SK-N-SH (cell line): ENCODE results near the gene WIPF2. TPM values are rescaled to one million over a fixed set of nuclear protein-coding genes. Genes with fewer than 3 reads are reported as not detected.

Experiments
- CTCF ChIA-PET: fragments of 300-600, 350-600 bp; formaldehyde crosslinking; extraction: SDS; loops from one replicate; lab custom pipeline; 2021; lab: Yijun Ruan, JAX
- POLR2A ChIA-PET: fragments of 350-600 bp; sonication (Branson Sonifier 250); formaldehyde crosslinking; extraction: SDS; loops from one replicate; lab custom pipeline; 2020; ENCODE audit warnings: antibody characterized with exemption, inconsistent platforms; lab: Yijun Ruan, JAX
- DNase-seq: peaks from one replicate; pipeline ENCODE4 v3.0.0; 2012
- H2AFZ ChIP-seq: fragments of 200-600 bp; sonication (generic); 2 replicates; pipeline ENCODE4 v1.8.1; 2016; ENCODE audit warnings: antibody characterized with exemption, mild to moderate bottlenecking, low read depth
- H3F3A ChIP-seq: fragments of 200-600 bp; sonication (generic); replicated peaks from 2 replicates; pipeline ENCODE3; 2016; ENCODE audit warnings: antibody characterized with exemption, mild to moderate bottlenecking; ENCODE audit not compliant: insufficient read depth
- H3K27ac ChIP-seq, 2 experiments: fragments of 200-500 bp in 1 of 2; fragments of 200-600 bp in 1 of 2; sonication (Bioruptor generic) in 1 of 2; sonication (generic), shearing (Covaris generic) in 1 of 2; 2 replicates each; pipeline versions ENCODE4 v1.5.1 to v1.6.1; 2014 to 2016; ENCODE audit warnings: low read depth in 2 of 2, inconsistent platforms in 1 of 2, low read length in 1 of 2, mild to moderate bottlenecking in 1 of 2, mixed read lengths in 1 of 2
- H3K27me3 ChIP-seq: fragments of 200-600 bp; sonication (generic), shearing (Covaris generic); 2 replicates; pipeline ENCODE4 v1.6.1; 2016; ENCODE audit warnings: mixed run types; ENCODE audit not compliant: insufficient read depth
- H3K36me3 ChIP-seq, 2 experiments: fragments of 200-500 bp in 1 of 2; fragments of 200-600 bp in 1 of 2; sonication (Bioruptor generic) in 1 of 2; sonication (generic) in 1 of 2; replicated peaks in 1 of 2; 2 replicates each; pipeline versions ENCODE3 to v1.5.1; 2014 to 2016; ENCODE audit warnings: low read length in 1 of 2, mild to moderate bottlenecking in 1 of 2; ENCODE audit not compliant: insufficient read depth in 2 of 2, control insufficient read depth in 1 of 2
- H3K4me1 ChIP-seq, 2 experiments: fragments of 200-500 bp in 1 of 2; fragments of 200-600 bp in 1 of 2; sonication (Bioruptor generic) in 1 of 2; sonication (generic), shearing (Covaris generic) in 1 of 2; 2 replicates each; pipeline versions ENCODE4 v1.5.1 to v1.6.1; 2014 to 2016; ENCODE audit warnings: low read depth in 1 of 2, low read length in 1 of 2, mixed run types in 1 of 2; ENCODE audit not compliant: insufficient read depth in 2 of 2, control insufficient read depth in 1 of 2
- H3K4me2 ChIP-seq: fragments of 200-600 bp; sonication (generic), shearing (Covaris generic); 2 replicates; pipeline ENCODE4 v1.6.1; 2017; ENCODE audit warnings: mixed run types
- H3K4me3 ChIP-seq, 2 experiments: fragments of 200-500 bp in 1 of 2; fragments of 200-600 bp in 1 of 2; sonication (Bioruptor generic) in 1 of 2; sonication (generic), shearing (Covaris generic) in 1 of 2; 2 replicates each; pipeline versions ENCODE4 v1.5.1 to v1.8.1; 2014 to 2016; ENCODE audit warnings: low read depth in 2 of 2, inconsistent platforms in 1 of 2, low read length in 1 of 2, mild to moderate bottlenecking in 1 of 2, mixed read lengths in 1 of 2, moderate library complexity in 1 of 2
- H3K79me2 ChIP-seq: fragments of 200-600 bp; sonication (generic); 2 replicates; pipeline ENCODE4 v1.8.1; 2017; ENCODE audit warnings: mild to moderate bottlenecking; ENCODE audit not compliant: insufficient read depth
- H3K9ac ChIP-seq: fragments of 200-600 bp; sonication (generic); 2 replicates; pipeline ENCODE4 v1.6.1; 2017; ENCODE audit warnings: mixed run types
- H3K9me2 ChIP-seq: fragments of 200-600 bp; sonication (generic); 2 replicates; pipeline ENCODE4 v1.6.1; 2017; ENCODE audit warnings: mixed run types
- H3K9me3 ChIP-seq: fragments of 200-600 bp; sonication (generic); 2 replicates; pipeline ENCODE4 v1.6.1; 2017; ENCODE audit warnings: mixed run types, mild to moderate bottlenecking, moderate library complexity
- H4K20me1 ChIP-seq: fragments of 200-600 bp; sonication (generic); 2 replicates; pipeline ENCODE4 v1.6.1; 2017; ENCODE audit warnings: mild to moderate bottlenecking, mixed run types; ENCODE audit not compliant: insufficient read depth
- ELF1 ChIP-seq: IDR thresholded peaks from 2 replicates; pipeline ENCODE4 v1.4.0; 2012
- EZH2phosphoT487 ChIP-seq: fragments of 200-600 bp; sonication (generic); IDR thresholded peaks from 2 replicates; pipeline ENCODE4 v1.6.1; 2017; ENCODE audit warnings: low read depth, mixed run types, mild to moderate bottlenecking, antibody characterized with exemption, moderate library complexity, borderline replicate concordance
- FOSL2 ChIP-seq: IDR thresholded peaks from 2 replicates; pipeline ENCODE4 v1.4.0; 2012; ENCODE audit warnings: low read depth, mild to moderate bottlenecking, moderate library complexity, borderline replicate concordance
- FOXJ3 ChIP-seq: sonication (generic); formaldehyde crosslinking; IDR thresholded peaks from 2 replicates; pipeline ENCODE4 v1.5.1; 2020; ENCODE audit warnings: mild to moderate bottlenecking, missing genetic modification reagents
- JUND ChIP-seq: IDR thresholded peaks from 2 replicates; pipeline ENCODE4 v1.4.0; 2012
- MEF2A ChIP-seq: IDR thresholded peaks from 2 replicates; pipeline ENCODE4 v1.4.0; 2012; ENCODE audit warnings: low read depth, borderline replicate concordance
- RAD21 ChIP-seq: IDR thresholded peaks from 2 replicates; pipeline ENCODE4 v1.6.1; 2012; ENCODE audit warnings: mild to moderate bottlenecking, low read length
- RFX5 ChIP-seq: IDR thresholded peaks from 2 replicates; pipeline ENCODE4 v1.6.1; 2012; ENCODE audit warnings: mild to moderate bottlenecking, improper control_type of control experiment, low read length
- SMC3 ChIP-seq: IDR thresholded peaks from 2 replicates; pipeline ENCODE4 v1.6.1; 2012; ENCODE audit warnings: low read depth, low read length, improper control_type of control experiment
- TCF12 ChIP-seq: IDR thresholded peaks from 2 replicates; pipeline ENCODE4 v1.4.0; 2012
- USF2 ChIP-seq: fragments of 150-350 bp; IDR thresholded peaks from 2 replicates; pipeline ENCODE4 v1.6.1; 2017; ENCODE audit warnings: antibody characterized with exemption, low read length, low read depth, borderline replicate concordance
- YY1 ChIP-seq: IDR thresholded peaks from 2 replicates; pipeline ENCODE4 v1.4.0; 2012; ENCODE audit warnings: low read depth, mild to moderate bottlenecking
- ZBTB33 ChIP-seq: IDR thresholded peaks from 2 replicates; pipeline ENCODE4 v1.4.0; 2012; ENCODE audit warnings: low read depth, borderline replicate concordance
- WGBS: methylation state at CpG from one replicate; pipeline ENCODE4 v1.1.6; 2017; ENCODE audit warnings: low lambda C conversion rate; 5-methylcytosine and 5-hydroxymethylcytosine counted together
- polyA plus RNA-seq, 3 experiments: library from polyadenylated mRNA; depleted of rRNA; stranded (reverse); fragments of >200 nt; gene quantifications; 2 replicates each; pipeline ENCODE4 v1.2.3, GENCODE V29; 2012

The WIPF2 gene
- polyA plus RNA-seq, 1 of the 3 experiments (the other 2 are of a cell fraction) = 6.8 TPM

GRCh38 chr17:40178660-40179059 lies 40.4 kb upstream of the WIPF2 start:
- H4K20me1 ChIP-seq = no peaks in the 10 kb centered on the region
- H3K4me3 ChIP-seq = no peak overlapping the region; a peak in 1 of 4 replicates
- peaks cover 20% of the 10 kb centered on the region for H3F3A ChIP-seq
- H3K27ac ChIP-seq = no peak overlapping the region
- TF ChIP-seq SMC3 (no peak), MEF2A (no peak), JUND (no peak), FOSL2 (no peak), YY1 (no peak), RAD21 (no peak), RFX5 (no peak), USF2 (no peak), FOXJ3 (CRISPR knock-in tag) (no peak), ELF1 (no peak), ZBTB33 (no peak), EZH2phosphoT487 (no peak), TCF12 (no peak)
- H3K36me3 ChIP-seq = peaks cover 3 to 12% of the 10 kb centered on the region in 2 experiments
- CTCF ChIA-PET = interaction anchor here (1.0 to 10.6 kb wide), 7 partner anchors 10 to 180 kb away, joined by 3 to 94 read pairs (median 6); no protein-coding TSS in a partner anchor
- H3K27me3 ChIP-seq = no peaks in the 10 kb centered on the region
- no peak overlapping the region for H3K4me2 ChIP-seq
- no peak overlapping the region for H2AFZ ChIP-seq
- peaks cover 6 to 32% of the 10 kb centered on the region in 2 experiments; a peak in 1 of 4 replicates for H3K4me1 ChIP-seq
- POLR2A ChIA-PET = interaction anchor here (0.6 kb wide), 1 partner anchor 30 kb away, joined by 4 read pairs; no protein-coding TSS in a partner anchor
- H3K9me2 ChIP-seq = no peaks in the 10 kb centered on the region
- no peaks in the 10 kb centered on the region for H3K79me2 ChIP-seq
- no peak overlapping the region for H3K9ac ChIP-seq
- no peaks in the 10 kb centered on the region for H3K9me3 ChIP-seq
- no peak for DNase-seq
- 99% methylated on average over 7 of the region's 7 CpGs for WGBS

GRCh38 chr17:40179923-40180659 lies 39.0 kb upstream of the WIPF2 start:
- Histone ChIP-seq H3K4me2 (no peak overlapping the region; the same call in 1 of the 2 replicates), H3K9ac (no peak overlapping the region)
- CTCF ChIA-PET = interaction anchor here (0.6 to 10.6 kb wide), 9 partner anchors 12 to 145 kb away, joined by 3 to 94 read pairs (median 3); no protein-coding TSS in a partner anchor

More at GRCh38 chr17:40179923-40180659, 39.0 kb upstream of the WIPF2 start:
- H2AFZ ChIP-seq = no peak overlapping the region
- no peaks in the 10 kb centered on the region for H3K9me3 ChIP-seq
- POLR2A ChIA-PET = interaction anchor here (0.9 to 1.2 kb wide), 2 partner anchors 9 to 57 kb away, joined by 3 read pairs; no protein-coding TSS in a partner anchor
- no peaks in the 10 kb centered on the region for H4K20me1 ChIP-seq
- H3K4me1 ChIP-seq = peaks cover 6 to 32% of the 10 kb centered on the region in 2 experiments; a peak in 1 of 4 replicates
- no peak overlapping the region for H3K4me3 ChIP-seq
- H3K79me2 ChIP-seq = no peaks in the 10 kb centered on the region
- no peak for DNase-seq
- H3F3A ChIP-seq = peaks cover 20% of the 10 kb centered on the region
- H3K36me3 ChIP-seq = peaks cover 3 to 8% of the 10 kb centered on the region in 2 experiments
- 64% methylated on average over 6 of the region's 6 CpGs for WGBS
- H3K27me3 ChIP-seq = no peaks in the 10 kb centered on the region
- TF ChIP-seq YY1 (no peak), FOSL2 (peak; percentile 25; the same call in 1 of the 2 replicates)
- no peaks in the 10 kb centered on the region for H3K9me2 ChIP-seq
- H3K27ac ChIP-seq = peak overlapping the region in 1 of 2 experiments; percentile 13; a peak in 1 of 4 replicates
